Spinal cord (tissue), 10 donors: ENCODE measurements around the gene PRMT3. TPM values are rescaled to one million over a fixed set of nuclear protein-coding genes. Genes with fewer than 3 reads are reported as not detected.

Source experiments
- DNase-seq, 6 donors: peaks; one replicate each; pipeline versions ENCODE4 v3.0.0 to v3.0.0-alpha.2; 2013 to 2015; ENCODE audit warnings: low spot score in 6 of 6, low read depth in 4 of 6
- H3K27ac ChIP-seq: one replicate; pipeline ENCODE4 v1.5.1; 2013; ENCODE audit warnings: low read depth, low read length, control low read depth
- H3K27me3 ChIP-seq: one replicate; pipeline ENCODE4 v1.6.1; 2013; ENCODE audit warnings: low read length; ENCODE audit not compliant: control insufficient read depth, insufficient read depth
- H3K36me3 ChIP-seq: one replicate; pipeline ENCODE4 v1.6.1; 2013; ENCODE audit warnings: low read length; ENCODE audit not compliant: control insufficient read depth, insufficient read depth
- H3K4me1 ChIP-seq: one replicate; pipeline ENCODE4 v1.6.1; 2013; ENCODE audit warnings: low read length; ENCODE audit not compliant: control insufficient read depth, insufficient read depth
- H3K4me3 ChIP-seq: one replicate; pipeline ENCODE4 v1.5.1; 2013; ENCODE audit warnings: low read depth, low read length, control low read depth
- H3K9me3 ChIP-seq: one replicate; pipeline ENCODE4 v1.6.1; 2013; ENCODE audit warnings: low read length; ENCODE audit not compliant: control insufficient read depth, insufficient read depth
- WGBS: methylation state at CpG from one replicate; pipeline ENCODE4 v1.1.5; 2013; ENCODE audit warnings: missing lambda C conversion rate; ENCODE audit not compliant: insufficient coverage; 5-methylcytosine and 5-hydroxymethylcytosine counted together
- polyA plus RNA-seq, 2 donors: library from polyadenylated mRNA; unstranded; fragments of 120-200 nt; gene quantifications; one replicate each; pipeline ENCODE4 v1.2.1, GENCODE V29; 2013; ENCODE audit not compliant: insufficient read length in 2 of 2
- total RNA-seq, 2 donors: library from RNA; depleted of rRNA in 1 of 2; stranded (reverse); fragments of 120-200 nt in 1 of 2; fragments of >200 nt in 1 of 2; gene quantifications; one replicate each; pipeline versions ENCODE4 v1.2.3 to v1.2.4, GENCODE V29; 2013 to 2014
- donor health status: healthy.

Gene PRMT3
- total and polyA plus RNA-seq, 4 donors = 17.5 to 27.7 (median 21.8) TPM

DNA sequence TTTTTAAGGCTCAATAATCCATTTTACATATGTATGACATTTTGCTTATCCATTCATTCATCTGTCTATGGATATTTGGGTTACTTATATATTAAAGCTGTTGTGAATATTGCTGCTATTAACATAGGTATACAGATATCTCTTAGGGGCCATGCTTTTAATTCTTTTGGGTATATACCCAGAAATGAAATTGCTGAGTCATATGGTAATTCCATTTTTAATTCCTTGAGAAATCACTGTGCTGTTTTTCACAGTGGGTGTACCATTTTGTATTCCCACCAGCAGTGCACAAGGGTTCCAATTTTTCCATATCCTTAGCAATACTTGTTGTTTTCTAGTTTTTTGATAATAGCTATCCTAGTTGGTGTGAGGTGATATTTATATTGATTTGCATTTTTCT is 19.0 kb downstream of the PRMT3 start:
- H3K9me3 ChIP-seq = no peaks in the 10 kb centered on the region
- H3K36me3 ChIP-seq = peaks cover 3% of the 10 kb centered on the region
- no peaks in the 10 kb centered on the region for H3K4me1 ChIP-seq
- no peaks in the 10 kb centered on the region for H3K27me3 ChIP-seq
- no peak for DNase-seq
- no peak overlapping the region for H3K27ac ChIP-seq
- no peak overlapping the region for H3K4me3 ChIP-seq

DNA sequence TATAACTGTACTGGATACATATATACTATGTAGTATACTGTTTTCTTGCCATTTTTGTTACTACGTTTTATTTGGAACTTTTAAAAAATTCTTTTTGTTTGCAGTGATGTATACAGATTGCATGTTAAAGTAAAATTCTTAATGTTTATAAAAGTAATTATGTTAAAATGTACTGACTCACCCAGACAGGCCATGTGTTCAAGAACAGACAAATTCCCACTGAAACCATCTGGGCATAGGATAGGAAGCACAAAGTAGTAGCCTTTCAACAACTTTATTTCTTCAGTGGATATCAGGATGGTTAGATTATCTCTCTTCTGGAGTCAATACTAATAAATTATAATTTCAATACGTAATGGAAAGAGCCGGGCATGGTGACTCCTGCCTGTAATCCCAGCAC is 19.8 kb downstream of the PRMT3 start:
- Histone ChIP-seq H3K27me3 (no peaks in the 10 kb centered on the region), H3K4me3 (no peak overlapping the region), H3K4me1 (no peaks in the 10 kb centered on the region), H3K27ac (no peak overlapping the region), H3K9me3 (no peaks in the 10 kb centered on the region), H3K36me3 (peaks cover 3% of the 10 kb centered on the region)
- WGBS = no CpG with 5 or more reads among the region's 3 CpGs
- no peak for DNase-seq

DNA sequence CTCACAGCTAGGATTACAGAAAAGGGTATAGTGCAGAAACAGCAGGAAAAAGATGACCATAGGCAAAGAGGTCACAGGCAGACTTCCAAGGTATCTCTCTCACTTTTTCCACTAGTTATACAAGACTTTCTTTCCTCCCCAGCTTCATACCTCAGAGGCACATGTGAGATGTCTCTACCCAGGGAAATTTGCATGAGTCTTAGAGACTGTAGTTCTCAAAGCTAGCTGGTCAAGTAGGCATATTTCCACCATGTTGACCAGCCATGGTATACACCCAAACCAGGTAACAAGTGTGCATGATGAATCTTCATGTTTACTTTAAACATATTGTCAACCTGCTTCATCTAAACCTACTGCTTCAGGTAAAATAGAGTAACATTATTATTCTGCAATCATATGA is 27.9 kb downstream of the PRMT3 start:
- Histone ChIP-seq H3K36me3 (no peaks in the 10 kb centered on the region), H3K9me3 (no peaks in the 10 kb centered on the region), H3K27me3 (no peaks in the 10 kb centered on the region), H3K4me3 (no peak overlapping the region), H3K27ac (no peak overlapping the region), H3K4me1 (no peaks in the 10 kb centered on the region)
- DNase-seq = no peak

DNA sequence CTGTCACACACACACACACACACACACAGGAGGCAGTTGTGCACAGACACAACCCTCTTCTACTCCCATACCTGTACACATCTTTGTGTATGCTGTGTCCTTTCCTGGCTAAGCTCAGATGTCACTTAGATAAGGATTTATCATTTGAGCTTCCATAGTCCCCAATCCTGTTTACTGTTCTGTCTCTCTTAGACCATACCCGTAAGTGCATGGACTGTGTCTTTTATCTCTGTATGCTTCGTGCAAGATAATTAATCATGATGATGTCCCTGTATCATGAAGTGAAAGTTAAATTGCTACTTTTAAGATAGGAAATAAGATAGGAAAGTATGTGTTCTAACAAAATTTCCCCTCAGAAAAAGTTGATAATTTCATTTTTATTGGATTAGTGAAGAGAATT is 30.3 kb downstream of the PRMT3 start:
- Histone ChIP-seq H3K27me3 (no peaks in the 10 kb centered on the region), H3K4me1 (no peaks in the 10 kb centered on the region), H3K36me3 (no peaks in the 10 kb centered on the region), H3K9me3 (no peaks in the 10 kb centered on the region), H3K4me3 (no peak overlapping the region), H3K27ac (no peak overlapping the region)
- DNase-seq = no peak
- WGBS = no CpG with 5 or more reads among the region's 2 CpGs

DNA sequence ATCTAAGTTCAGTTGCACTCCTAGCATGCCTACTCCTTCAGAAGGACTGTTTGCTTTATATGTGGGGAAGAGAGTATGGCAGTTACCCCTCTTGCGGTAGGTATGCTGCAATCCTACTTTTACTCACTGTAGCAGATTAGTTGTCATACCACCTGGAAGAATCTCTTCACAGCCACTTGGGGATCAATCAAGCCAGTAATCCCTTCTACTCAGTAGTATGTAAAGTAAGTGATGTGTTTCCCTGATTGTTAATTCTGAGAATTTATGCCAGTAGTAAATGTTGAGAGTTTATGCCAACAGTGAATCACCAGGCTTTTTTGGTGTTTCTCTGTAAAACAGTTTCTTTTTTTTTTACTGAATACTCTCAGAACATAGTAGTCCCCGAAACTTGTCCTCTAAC is 34.4 kb downstream of the PRMT3 start:
- no peak for DNase-seq
- Histone ChIP-seq H3K27me3 (no peaks in the 10 kb centered on the region), H3K27ac (no peak overlapping the region), H3K9me3 (no peaks in the 10 kb centered on the region), H3K4me1 (no peaks in the 10 kb centered on the region), H3K4me3 (no peak overlapping the region), H3K36me3 (no peaks in the 10 kb centered on the region)
- 0% methylated on average over 1 of the region's 2 CpGs for WGBS

DNA sequence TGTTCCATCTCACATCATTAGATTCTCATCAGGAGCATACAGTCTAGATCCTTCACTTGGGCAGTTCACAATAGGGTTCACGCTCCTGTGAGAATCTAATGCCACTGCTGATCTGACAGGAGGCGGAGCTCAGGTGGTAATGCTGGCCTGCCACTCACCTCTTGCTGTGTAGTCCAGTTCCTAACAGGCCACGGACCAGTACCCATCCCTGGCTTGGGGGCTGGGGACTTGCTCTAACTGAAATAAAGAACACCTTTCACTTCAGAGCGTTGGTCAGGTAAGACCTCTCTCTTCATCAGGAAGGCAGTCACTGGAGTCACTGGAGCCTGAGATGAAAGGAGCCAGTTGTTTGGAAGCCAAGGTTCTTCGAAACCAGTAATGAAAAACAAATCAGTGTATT is 41.7 kb downstream of the PRMT3 start:
- Histone ChIP-seq H3K27ac (no peak overlapping the region), H3K4me3 (no peak overlapping the region), H3K4me1 (no peaks in the 10 kb centered on the region), H3K27me3 (no peaks in the 10 kb centered on the region), H3K9me3 (no peaks in the 10 kb centered on the region), H3K36me3 (no peaks in the 10 kb centered on the region)
- DNase-seq = no peak
- WGBS = 84% methylated on average over 4 of the region's 5 CpGs

DNA sequence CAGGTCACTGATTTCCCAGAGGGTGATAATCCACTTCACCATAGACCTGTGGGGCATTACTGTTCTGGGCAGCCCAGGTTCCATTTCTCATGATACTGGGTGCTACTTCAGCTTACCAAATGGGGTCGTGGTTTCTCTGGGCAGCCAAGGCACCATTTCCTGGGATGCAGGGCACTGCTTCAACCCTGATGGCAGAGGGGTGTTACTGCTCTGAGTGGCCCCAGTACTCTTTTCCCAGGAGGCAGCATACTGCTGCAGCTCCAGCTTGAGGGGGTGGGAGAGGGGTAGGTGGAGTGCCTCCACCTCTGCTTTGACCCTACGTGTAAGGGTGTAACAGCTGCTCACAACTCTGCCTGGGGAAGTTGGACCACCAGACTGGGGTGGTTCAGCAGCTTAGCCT is 51.1 kb downstream of the PRMT3 start:
- 92% methylated on average over 1 of the region's 2 CpGs for WGBS

DNA sequence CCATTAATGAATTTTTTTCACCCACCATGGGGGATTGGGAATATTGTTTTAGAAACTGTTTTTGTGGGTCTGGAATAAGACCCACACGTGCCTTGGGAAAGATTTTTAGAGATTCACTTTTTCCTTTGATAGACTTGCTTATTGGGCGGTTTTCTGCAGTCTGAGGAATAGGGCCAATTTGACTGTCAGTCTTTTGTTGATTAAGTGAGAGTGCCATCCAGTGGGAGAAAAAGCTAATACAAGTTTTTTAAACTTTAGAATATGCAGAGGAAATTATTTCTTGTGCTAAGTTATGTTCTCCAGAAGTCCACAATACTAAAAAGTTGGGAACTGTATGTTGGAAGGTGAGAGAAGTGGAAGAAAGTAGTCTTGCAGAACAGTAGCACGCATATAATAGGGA is 56.1 kb downstream of the PRMT3 start:
- no peaks in the 10 kb centered on the region for H3K27me3 ChIP-seq
- 40% methylated on average over 1 of the region's 3 CpGs for WGBS
- no peaks in the 10 kb centered on the region for H3K9me3 ChIP-seq
- no peak overlapping the region for H3K4me3 ChIP-seq
- H3K4me1 ChIP-seq = no peaks in the 10 kb centered on the region
- no peak overlapping the region for H3K27ac ChIP-seq
- no peaks in the 10 kb centered on the region for H3K36me3 ChIP-seq
- DNase-seq = peak in 2 of 6 donors; percentile 20 to 37

More for the DNA sequence above, 51.1 kb downstream of the PRMT3 start:
- no peak overlapping the region for H3K27ac ChIP-seq
- DNase-seq = no peak
- H3K27me3 ChIP-seq = no peaks in the 10 kb centered on the region
- no peaks in the 10 kb centered on the region for H3K9me3 ChIP-seq
- H3K4me1 ChIP-seq = no peaks in the 10 kb centered on the region
- H3K4me3 ChIP-seq = no peak overlapping the region
- H3K36me3 ChIP-seq = peaks cover 6% of the 10 kb centered on the region

DNA sequence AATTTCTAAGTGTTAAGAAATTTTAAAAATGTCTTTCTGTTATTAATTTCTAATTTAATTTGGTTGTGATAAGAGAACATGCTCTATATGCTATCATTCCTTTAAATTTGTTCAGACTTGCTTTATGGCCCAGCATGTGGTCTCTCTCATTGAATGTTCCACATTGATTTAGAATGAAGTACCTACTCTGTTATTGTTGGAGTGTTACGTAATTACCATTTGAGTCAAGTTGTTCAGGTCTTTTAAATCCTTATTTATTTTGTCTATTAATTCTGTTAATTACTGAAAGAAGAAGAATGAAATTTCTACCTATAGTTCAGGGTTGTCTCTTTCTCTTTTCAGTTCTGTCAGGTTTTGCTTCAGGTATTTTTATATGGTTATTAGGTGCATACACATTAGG is 57.0 kb downstream of the PRMT3 start:
- Histone ChIP-seq H3K27ac (no peak overlapping the region), H3K4me3 (no peak overlapping the region), H3K27me3 (no peaks in the 10 kb centered on the region), H3K4me1 (no peaks in the 10 kb centered on the region), H3K36me3 (no peaks in the 10 kb centered on the region), H3K9me3 (no peaks in the 10 kb centered on the region)
- no peak for DNase-seq
- no CpG with 5 or more reads among the region's 1 CpG for WGBS

DNA sequence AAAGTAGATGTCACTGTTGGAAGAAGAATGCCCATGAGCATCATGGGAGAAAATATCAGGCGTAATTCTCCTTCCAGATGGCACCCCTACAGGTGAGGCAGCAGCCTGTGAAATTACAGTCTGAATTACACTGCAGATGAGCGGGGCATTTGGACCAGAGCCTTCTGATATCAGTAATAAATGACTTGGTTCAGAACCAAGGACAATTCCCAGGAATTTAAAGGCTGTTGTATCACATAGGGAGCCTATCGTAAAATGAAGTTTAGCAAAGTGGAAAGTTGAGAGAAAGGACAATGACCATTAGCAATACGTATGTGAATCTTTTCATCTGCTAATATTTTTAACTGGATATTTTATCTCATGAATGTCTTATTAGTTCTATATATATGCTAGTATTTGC is 61.3 kb downstream of the PRMT3 start:
- 80% methylated on average over 1 of the region's 4 CpGs for WGBS
- Histone ChIP-seq H3K9me3 (no peaks in the 10 kb centered on the region), H3K36me3 (no peaks in the 10 kb centered on the region), H3K4me3 (no peak overlapping the region), H3K27ac (no peak overlapping the region), H3K4me1 (no peaks in the 10 kb centered on the region), H3K27me3 (no peaks in the 10 kb centered on the region)
- DNase-seq = peak in 2 of 6 donors; percentile 1 to 76
